HT1080 (cell line): ENCODE results near the gene PI4KB. TPM values are rescaled to one million over a fixed set of nuclear protein-coding genes. Genes with fewer than 3 reads are reported as not detected.

Experiments used
- DNase-seq: peaks from one replicate; pipeline ENCODE4 v3.0.0-alpha.2; 2015; ENCODE audit warnings: low read depth
- total RNA-seq: library from RNA; depleted of rRNA; stranded (reverse); fragments of >200 nt; shearing (Covaris generic); gene quantifications from 2 replicates; pipeline ENCODE4 v1.2.3, GENCODE V29; 2014

Gene PI4KB
- total RNA-seq, 1 experiment from 2014 or later = 50.0 TPM

- DNase-seq = peak; percentile 99
Measured at GRCh38 chr1:151346769-151347522, 19.7 kb upstream of the PI4KB start, which contains the start of gene RFX5. Gene RFX5, minus strand, starts transcription at chr1:151347252. Its CDS starts 932 bp downstream, at chr1:151346320.

- DNase-seq = no peak
Measured at GRCh38 chr1:151346082-151346768, 19.0 kb upstream of the PI4KB start.

GRCh38 chr1:151344291-151344690 lies 17.1 kb upstream of the PI4KB start:
- no peak for DNase-seq

- DNase-seq = no peak
Measured at GRCh38 chr1:151343587-151343986, 16.4 kb upstream of the PI4KB start.

GRCh38 chr1:151342569-151342968 lies 15.4 kb upstream of the PI4KB start:
- DNase-seq = no peak

GRCh38 chr1:151342021-151342420 lies 14.8 kb upstream of the PI4KB start:
- no peak for DNase-seq

GRCh38 chr1:151340870-151341754 lies 13.9 kb upstream of the PI4KB start:
- DNase-seq = peak; percentile 70

- DNase-seq = no peak
Measured at GRCh38 chr1:151336556-151336955, 9.3 kb upstream of the PI4KB start.

GRCh38 chr1:151334822-151335221 lies 7.6 kb upstream of the PI4KB start:
- DNase-seq = no peak

- DNase-seq = no peak
Measured at GRCh38 chr1:151327903-151328674, 873 bp upstream of the PI4KB start.

- DNase-seq = peak; percentile 13
Measured at GRCh38 chr1:151326619-151327222, 495 bp downstream of the PI4KB start.

GRCh38 chr1:151325646-151326429 lies 1.4 kb downstream of the PI4KB start:
- DNase-seq = peak; percentile 25

GRCh38 chr1:151325231-151325630 lies 2.0 kb downstream of the PI4KB start:
- no peak for DNase-seq

GRCh38 chr1:151324390-151324930 lies 2.8 kb downstream of the PI4KB start:
- no peak for DNase-seq

- no peak for DNase-seq
Measured at GRCh38 chr1:151318975-151319374, 8.2 kb downstream of the PI4KB start.

GRCh38 chr1:151315565-151316235 lies 11.5 kb downstream of the PI4KB start:
- no peak for DNase-seq

- DNase-seq = peak; percentile 87
Measured at GRCh38 chr1:151314137-151314875, 12.9 kb downstream of the PI4KB start.

GRCh38 chr1:151313501-151313900 lies 13.7 kb downstream of the PI4KB start:
- no peak for DNase-seq
